GM12892 (cell line): ENCODE data around the gene CFAP47.
"Not testable (repeated sequence)": the region's sequence is repeated elsewhere in the genome, so short reads cannot be mapped to it uniquely, and the experiment has no call there.

Experiments used
- POLR2A ChIP-seq: IDR thresholded peaks from 2 replicates; pipeline ENCODE4 v1.6.1; 2011; ENCODE audit warnings: low read depth, low read length, control low read depth
- POLR2AphosphoS5 ChIP-seq: IDR thresholded peaks from 2 replicates; pipeline ENCODE4 v1.6.1; 2011; ENCODE audit warnings: low read depth, low read length, control low read depth

GRCh38 chrX:36075009-36075408 is 155.5 kb downstream of the CFAP47 start:
- not testable (repeated sequence) for TF ChIP-seq POLR2AphosphoS5, POLR2A
